Choroid plexus epithelial cell (primary cell): Measurements from ENCODE around the gene FBXW11.

ENCODE experiments used
- DNase-seq: peaks from one replicate; pipeline ENCODE4 v3.0.0-alpha.2; 2010; ENCODE audit warnings: low read depth
- H3K4me3 ChIP-seq: 2 replicates; pipeline ENCODE4 v1.5.1; 2011; ENCODE audit warnings: low read depth, mild to moderate bottlenecking, control low read depth, low read length, moderate library complexity
- TF ChIP-seq, protein P1 (sequence below): conservative IDR thresholded peaks from 2 replicates; pipeline ENCODE4 v1.5.1; 2011; ENCODE audit warnings: low read depth, mild to moderate bottlenecking, control low read depth, inconsistent platforms, low read length, moderate library complexity

Gene FBXW11

DNA sequence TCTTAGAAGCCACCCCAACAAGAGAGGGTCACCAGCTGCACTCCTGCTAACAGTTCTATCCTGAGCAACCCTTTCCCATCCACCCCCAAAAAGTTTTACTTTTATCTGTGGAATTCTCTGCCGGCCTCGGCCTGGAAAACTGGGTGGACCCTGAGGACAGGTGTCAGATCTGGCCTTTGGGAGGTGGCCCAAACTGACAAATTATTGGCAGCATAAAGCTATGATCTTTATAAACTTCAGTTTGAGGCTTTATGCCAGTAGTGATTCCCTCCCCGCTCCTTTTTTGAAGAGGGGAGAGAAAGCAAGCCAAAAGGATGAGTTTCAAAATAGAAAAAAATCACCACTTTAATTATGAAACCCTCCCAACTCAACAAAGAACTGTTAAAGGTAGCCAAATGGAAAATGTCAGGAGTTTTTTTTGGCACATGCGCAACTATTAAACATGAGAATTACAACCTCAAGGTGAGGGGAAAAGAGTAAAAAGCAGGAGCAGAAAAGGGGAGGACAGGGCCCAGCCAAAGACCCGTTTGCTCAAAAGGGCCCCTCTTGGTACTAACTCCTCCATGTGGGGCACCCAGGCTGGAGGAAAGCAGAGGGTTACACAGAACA, 49.4 kb downstream of the FBXW11 start:
- no peak overlapping the region for H3K4me3 ChIP-seq
- TF ChIP-seq, protein P1, sequence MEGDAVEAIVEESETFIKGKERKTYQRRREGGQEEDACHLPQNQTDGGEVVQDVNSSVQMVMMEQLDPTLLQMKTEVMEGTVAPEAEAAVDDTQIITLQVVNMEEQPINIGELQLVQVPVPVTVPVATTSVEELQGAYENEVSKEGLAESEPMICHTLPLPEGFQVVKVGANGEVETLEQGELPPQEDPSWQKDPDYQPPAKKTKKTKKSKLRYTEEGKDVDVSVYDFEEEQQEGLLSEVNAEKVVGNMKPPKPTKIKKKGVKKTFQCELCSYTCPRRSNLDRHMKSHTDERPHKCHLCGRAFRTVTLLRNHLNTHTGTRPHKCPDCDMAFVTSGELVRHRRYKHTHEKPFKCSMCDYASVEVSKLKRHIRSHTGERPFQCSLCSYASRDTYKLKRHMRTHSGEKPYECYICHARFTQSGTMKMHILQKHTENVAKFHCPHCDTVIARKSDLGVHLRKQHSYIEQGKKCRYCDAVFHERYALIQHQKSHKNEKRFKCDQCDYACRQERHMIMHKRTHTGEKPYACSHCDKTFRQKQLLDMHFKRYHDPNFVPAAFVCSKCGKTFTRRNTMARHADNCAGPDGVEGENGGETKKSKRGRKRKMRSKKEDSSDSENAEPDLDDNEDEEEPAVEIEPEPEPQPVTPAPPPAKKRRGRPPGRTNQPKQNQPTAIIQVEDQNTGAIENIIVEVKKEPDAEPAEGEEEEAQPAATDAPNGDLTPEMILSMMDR, result no peak
- no peak for DNase-seq

DNA sequence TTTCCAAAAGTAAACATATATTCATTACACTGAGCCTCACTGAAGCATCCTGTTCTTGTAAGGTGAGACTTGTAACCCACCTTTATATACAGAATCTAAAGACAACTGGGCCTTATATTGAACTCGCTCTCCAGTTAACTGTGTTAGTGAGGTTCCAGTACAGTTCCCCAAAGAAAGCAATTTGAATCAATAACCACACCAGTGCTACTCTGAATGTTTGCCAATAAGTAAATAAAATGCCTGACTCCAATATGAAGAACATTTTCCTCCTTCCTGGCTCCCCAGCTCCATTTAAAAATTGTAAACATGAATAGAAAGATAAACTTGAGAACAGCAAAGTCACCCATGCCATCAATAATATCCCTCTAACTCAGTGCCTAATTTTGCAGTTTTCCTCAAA, 50.1 kb downstream of the FBXW11 start:
- no peak for DNase-seq
- H3K4me3 ChIP-seq, result no peak overlapping the region
- TF ChIP-seq, protein P1, result no peak

DNA sequence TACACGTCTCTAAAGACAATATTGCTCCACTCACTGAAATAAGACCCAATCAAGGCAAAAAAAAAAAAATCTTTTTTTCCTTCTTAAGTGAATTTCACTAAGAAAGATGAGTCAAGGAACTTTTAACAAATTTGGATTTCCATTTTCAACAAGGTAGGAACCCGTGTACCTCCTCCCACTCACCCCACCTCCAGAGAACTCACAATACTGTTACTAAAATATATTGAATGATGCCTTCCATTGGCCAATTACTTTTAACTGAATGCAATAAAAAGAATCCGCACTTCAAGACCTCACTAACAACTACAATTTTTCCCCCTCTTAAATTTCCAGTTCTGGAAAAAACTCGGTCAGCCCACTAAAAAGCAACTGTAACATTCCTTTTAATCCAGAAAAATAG, 50.7 kb downstream of the FBXW11 start:
- no peak for DNase-seq
- TF ChIP-seq, protein P1, result no peak
- H3K4me3 ChIP-seq, result no peak overlapping the region

DNA sequence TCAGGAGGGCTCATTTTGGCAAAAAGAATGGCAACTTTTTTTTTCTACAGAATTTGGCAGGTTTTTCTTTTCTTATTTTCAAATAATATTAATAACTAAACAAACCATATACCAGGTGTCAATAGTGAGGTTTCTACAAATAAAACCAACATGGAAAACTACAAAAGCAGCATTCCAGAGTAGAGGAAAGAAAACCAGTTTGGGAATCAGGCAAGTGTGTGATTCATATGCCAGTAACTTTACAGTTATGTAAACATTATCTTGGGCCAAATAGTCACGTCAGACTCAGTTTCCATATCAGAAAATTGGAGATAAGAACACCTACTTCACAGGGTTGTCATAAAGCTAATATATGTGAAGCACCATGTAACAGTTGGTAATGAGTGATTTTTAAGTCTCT, 51.7 kb downstream of the FBXW11 start:
- H3K4me3 ChIP-seq, result no peak overlapping the region
- TF ChIP-seq, protein P1, result no peak
- DNase-seq, result no peak

DNA sequence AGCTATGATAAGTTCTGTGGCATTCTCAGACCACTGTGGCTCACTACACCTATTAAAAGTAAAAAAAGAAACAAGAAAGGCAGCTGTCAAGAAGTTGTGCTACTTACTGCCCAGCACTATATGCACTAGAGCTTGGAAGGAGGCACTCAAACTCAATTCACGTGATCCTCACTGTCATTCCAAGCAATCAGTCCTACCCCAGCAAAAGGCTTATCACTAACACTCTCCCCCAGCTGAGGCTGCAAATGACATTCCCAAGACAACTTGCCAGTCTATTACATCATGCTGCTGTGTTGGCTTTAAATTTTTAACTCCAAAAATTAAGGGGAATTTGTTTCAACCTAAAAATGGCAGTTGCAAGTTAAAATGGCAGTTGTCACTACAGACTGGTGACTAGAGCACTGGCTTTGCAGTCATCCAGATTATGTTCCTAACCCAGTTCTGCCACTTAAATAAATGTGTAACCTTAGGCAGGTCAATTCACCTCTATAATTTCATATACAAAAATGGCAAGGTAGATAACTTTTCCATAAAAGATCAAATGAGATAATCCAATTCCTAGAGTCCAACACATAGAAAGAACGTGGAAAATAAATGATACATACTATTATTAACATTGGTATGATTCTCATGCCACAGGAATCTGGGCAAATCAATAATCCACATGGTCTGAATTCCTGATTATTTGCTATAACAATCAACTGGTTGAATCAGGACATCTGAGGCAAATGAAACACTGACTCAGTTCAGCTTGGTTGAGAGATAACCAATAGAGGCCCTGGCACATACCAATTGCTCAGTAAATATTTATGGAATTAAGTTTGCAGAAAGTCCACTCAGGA, 52.4 kb downstream of the FBXW11 start:
- TF ChIP-seq, protein P1, result no peak
- DNase-seq, result peak; percentile 53
- no peak overlapping the region for H3K4me3 ChIP-seq

DNA sequence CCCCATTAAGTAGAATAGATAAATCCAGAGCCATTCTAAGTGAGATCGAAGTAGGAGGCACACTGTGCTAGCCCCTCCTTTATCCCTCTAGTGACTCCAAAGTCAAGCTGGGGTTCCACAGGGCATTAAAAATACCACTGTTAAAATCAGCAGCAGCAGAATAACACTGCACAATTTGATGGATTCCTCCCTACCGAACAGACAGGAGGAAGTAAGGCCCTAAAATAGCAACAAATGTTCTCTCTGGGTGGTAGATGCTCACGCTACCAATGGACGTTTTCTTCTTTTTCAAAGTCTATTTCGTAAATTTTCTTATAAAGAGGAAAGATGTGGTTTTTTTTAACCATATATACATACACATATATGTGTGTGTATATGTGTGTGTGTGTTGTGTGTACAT, 54.4 kb downstream of the FBXW11 start:
- DNase-seq, result no peak
- TF ChIP-seq, protein P1, result no peak
- H3K4me3 ChIP-seq, result no peak overlapping the region
